Duodenal mucosa (tissue), 2 donors: ENCODE measurements around the gene FNBP1.
"Not testable (repeated sequence)": the region's sequence is repeated elsewhere in the genome, so short reads cannot be mapped to it uniquely, and the experiment has no call there.

Experiments used
- H3K27ac ChIP-seq: one replicate; pipeline ENCODE4 v1.7.0; 2013; ENCODE audit warnings: low read depth, low read length
- H3K27me3 ChIP-seq, 2 donors: one replicate each; pipeline ENCODE4 v1.7.0; 2013; ENCODE audit warnings: low read length in 2 of 2, control low read depth in 1 of 2; ENCODE audit not compliant: insufficient read depth in 2 of 2, control insufficient read depth in 1 of 2
- H3K36me3 ChIP-seq, 2 donors: one replicate each; pipeline ENCODE4 v1.7.0; 2013; ENCODE audit warnings: low read length in 2 of 2, control low read depth in 1 of 2; ENCODE audit not compliant: insufficient read depth in 2 of 2, control insufficient read depth in 1 of 2
- H3K4me1 ChIP-seq, 2 donors: one replicate each; pipeline ENCODE4 v1.7.0; 2013; ENCODE audit warnings: low read length in 2 of 2, control low read depth in 1 of 2; ENCODE audit not compliant: insufficient read depth in 2 of 2, control insufficient read depth in 1 of 2
- H3K4me3 ChIP-seq, 2 donors: one replicate each; pipeline ENCODE4 v1.7.0; 2013; ENCODE audit warnings: low read length in 2 of 2, low read depth in 1 of 2
- H3K9ac ChIP-seq, 2 donors: one replicate each; pipeline ENCODE4 v1.7.0; 2013; ENCODE audit warnings: low read length in 2 of 2, low read depth in 1 of 2
- H3K9me3 ChIP-seq, 2 donors: one replicate each; pipeline ENCODE4 v1.7.0; 2013; ENCODE audit warnings: low read length in 2 of 2, control low read depth in 1 of 2; ENCODE audit not compliant: control insufficient read depth in 1 of 2

Gene FNBP1

GRCh38 chr9:129995409-129996160, 47.4 kb downstream of the FNBP1 start:
- Histone ChIP-seq H3K4me3 (no peak overlapping the region), H3K27ac (peak overlapping the region; percentile 58), H3K9ac (peak overlapping the region in 1 of 2 donors; percentile 15), H3K27me3 (peaks cover 0 to 6% of the 10 kb centered on the region in 2 donors), H3K36me3 (no peaks in the 10 kb centered on the region), H3K9me3 (no peaks in the 10 kb centered on the region), H3K4me1 (peaks cover 11 to 14% of the 10 kb centered on the region in 2 donors)

GRCh38 chr9:129994882-129995281, 48.1 kb downstream of the FNBP1 start:
- peaks cover 0 to 6% of the 10 kb centered on the region in 2 donors for H3K27me3 ChIP-seq
- no peak overlapping the region for H3K27ac ChIP-seq
- no peak overlapping the region for H3K4me3 ChIP-seq
- no peaks in the 10 kb centered on the region for H3K9me3 ChIP-seq
- peaks cover 14 to 18% of the 10 kb centered on the region in 2 donors for H3K4me1 ChIP-seq
- no peaks in the 10 kb centered on the region for H3K36me3 ChIP-seq
- H3K9ac ChIP-seq: no peak overlapping the region

GRCh38 chr9:129991139-129991538, 51.9 kb downstream of the FNBP1 start:
- not testable (repeated sequence) for H3K27ac ChIP-seq, H3K27me3 ChIP-seq, H3K36me3 ChIP-seq, H3K9me3 ChIP-seq, H3K9ac ChIP-seq, H3K4me3 ChIP-seq
- peaks cover 14 to 24% of the 10 kb centered on the region in 2 donors for H3K4me1 ChIP-seq

- Histone ChIP-seq H3K4me1 (peaks cover 10 to 17% of the 10 kb centered on the region in 2 donors), H3K36me3 (no peaks in the 10 kb centered on the region), H3K9me3 (no peaks in the 10 kb centered on the region), H3K4me3 (no peak overlapping the region), H3K9ac (no peak overlapping the region), H3K27me3 (peaks cover 0 to 2% of the 10 kb centered on the region in 2 donors), H3K27ac (no peak overlapping the region)
Measured at GRCh38 chr9:129990269-129991010, 52.5 kb downstream of the FNBP1 start.

GRCh38 chr9:129989740-129990139, 53.2 kb downstream of the FNBP1 start:
- H3K4me3 ChIP-seq: no peak overlapping the region
- H3K27me3 ChIP-seq: peaks cover 0 to 5% of the 10 kb centered on the region in 2 donors
- H3K4me1 ChIP-seq: peaks cover 6 to 16% of the 10 kb centered on the region in 2 donors
- H3K27ac ChIP-seq: no peak overlapping the region
- no peak overlapping the region for H3K9ac ChIP-seq
- H3K9me3 ChIP-seq: no peaks in the 10 kb centered on the region
- no peaks in the 10 kb centered on the region for H3K36me3 ChIP-seq

- Histone ChIP-seq H3K9ac (no peak overlapping the region), H3K4me3 (no peak overlapping the region), H3K36me3 (no peaks in the 10 kb centered on the region), H3K27me3 (peaks cover 0 to 5% of the 10 kb centered on the region in 2 donors), H3K4me1 (peaks cover 6 to 16% of the 10 kb centered on the region in 2 donors), H3K27ac (no peak overlapping the region), H3K9me3 (no peaks in the 10 kb centered on the region)
Measured at GRCh38 chr9:129989362-129989708, 53.7 kb downstream of the FNBP1 start.

GRCh38 chr9:129988607-129989361, 54.2 kb downstream of the FNBP1 start:
- Histone ChIP-seq H3K9me3 (no peaks in the 10 kb centered on the region), H3K36me3 (no peaks in the 10 kb centered on the region), H3K27ac (no peak overlapping the region), H3K27me3 (peaks cover 0 to 5% of the 10 kb centered on the region in 2 donors), H3K9ac (no peak overlapping the region), H3K4me3 (no peak overlapping the region), H3K4me1 (peaks cover 6 to 16% of the 10 kb centered on the region in 2 donors)

GRCh38 chr9:129987941-129988340, 55.0 kb downstream of the FNBP1 start:
- Histone ChIP-seq H3K27me3 (peaks cover 0 to 5% of the 10 kb centered on the region in 2 donors), H3K9me3 (no peaks in the 10 kb centered on the region), H3K4me3 (no peak overlapping the region), H3K4me1 (peaks cover 6 to 16% of the 10 kb centered on the region in 2 donors), H3K36me3 (no peaks in the 10 kb centered on the region), H3K9ac (no peak overlapping the region), H3K27ac (no peak overlapping the region)

- no peaks in the 10 kb centered on the region for H3K36me3 ChIP-seq
- H3K9ac ChIP-seq: no peak overlapping the region
- peaks cover 5 to 16% of the 10 kb centered on the region in 2 donors for H3K4me1 ChIP-seq
- no peak overlapping the region for H3K27ac ChIP-seq
- no peaks in the 10 kb centered on the region for H3K9me3 ChIP-seq
- no peak overlapping the region for H3K4me3 ChIP-seq
- peaks cover 0 to 4% of the 10 kb centered on the region in 2 donors for H3K27me3 ChIP-seq
Measured at GRCh38 chr9:129987047-129987446, 55.9 kb downstream of the FNBP1 start.

- not testable (repeated sequence) for H3K4me1 ChIP-seq, H3K4me3 ChIP-seq, H3K27ac ChIP-seq, H3K36me3 ChIP-seq, H3K27me3 ChIP-seq, H3K9ac ChIP-seq, H3K9me3 ChIP-seq
Measured at GRCh38 chr9:129984589-129984988, 58.4 kb downstream of the FNBP1 start.
